Body of pancreas (tissue), 4 donors: ENCODE results near the gene FRMD5. TPM values are rescaled to one million over a fixed set of nuclear protein-coding genes. Genes with fewer than 3 reads are reported as not detected.

Source experiments
- ATAC-seq: fragments of 150-250 bp; one replicate; pipeline ENCODE4 v1.9.1; 2016
- DNase-seq, 4 donors: peaks; one replicate each; pipeline ENCODE4 v3.0.0-alpha.2; 2019
- H3K27ac ChIP-seq, 4 donors: fragments of 200-600 bp; sonication (generic); 1 replicate in 3 of 4; 2 replicates in 1 of 4; pipeline versions ENCODE4 v1.5.1 to v1.6.1; 2016 to 2019; ENCODE audit warnings: mild to moderate bottlenecking in 1 of 4, mixed read lengths in 1 of 4, moderate library complexity in 1 of 4
- H3K27me3 ChIP-seq, 2 donors: fragments of 200-600 bp; sonication (generic); one replicate each; pipeline ENCODE4 v1.6.0; 2016; ENCODE audit warnings: mild to moderate bottlenecking in 1 of 2
- H3K36me3 ChIP-seq, 2 donors: fragments of 200-600 bp; sonication (generic); replicated peaks in 1 of 2; 2 replicates each; pipeline ENCODE4 v1.5.1; 2016; ENCODE audit warnings: low read depth in 2 of 2; ENCODE audit not compliant: insufficient read depth in 1 of 2
- H3K4me1 ChIP-seq: fragments of 200-600 bp; sonication (generic); one replicate; pipeline ENCODE4 v1.6.0; 2016
- H3K4me3 ChIP-seq, 2 donors: fragments of 200-600 bp; sonication (generic); 1 replicate in 1 of 2; 2 replicates in 1 of 2; pipeline ENCODE4 v1.5.1; 2016 to 2019
- H3K9me3 ChIP-seq, 3 donors: fragments of 200-600 bp; sonication (generic); 1 replicate in 2 of 3; 2 replicates in 1 of 3; pipeline ENCODE4 v1.5.1; 2016
- POLR2A ChIP-seq, 3 donors: fragments of 450-650 bp; IDR thresholded peaks; one replicate each; pipeline ENCODE4 v1.6.1; 2016; ENCODE audit warnings: antibody characterized with exemption in 3 of 3, mild to moderate bottlenecking in 2 of 3
- WGBS, 2 donors: methylation state at CpG; one replicate each; pipeline ENCODE4 v1.1.5; 2017; 5-methylcytosine and 5-hydroxymethylcytosine counted together
- intact Hi-C: fragments of 100-400 bp; cut with DNase I; formaldehyde crosslinking; loops from one replicate; pipeline ENCODE4 v1.15.1; 2023
- total RNA-seq, 2 donors: library from RNA; depleted of rRNA; stranded (reverse); fragments of >200 nt; gene quantifications; one replicate each; pipeline ENCODE4 v1.1.0, GENCODE V29; 2016
- TF ChIP-seq, protein P1 (sequence below), 7 experiments: fragments of 450-650 bp in 4 of 7; fragments of 200-600 bp in 3 of 7; sonication (generic) in 3 of 7; IDR thresholded peaks; one replicate each; pipeline ENCODE4 v1.5.1; 2016 to 2019; ENCODE audit warnings: antibody characterized with exemption in 7 of 7

The FRMD5 gene
- total RNA-seq, 2 donors from 2014 or later = 1.3 TPM; not detected in 1

DNA sequence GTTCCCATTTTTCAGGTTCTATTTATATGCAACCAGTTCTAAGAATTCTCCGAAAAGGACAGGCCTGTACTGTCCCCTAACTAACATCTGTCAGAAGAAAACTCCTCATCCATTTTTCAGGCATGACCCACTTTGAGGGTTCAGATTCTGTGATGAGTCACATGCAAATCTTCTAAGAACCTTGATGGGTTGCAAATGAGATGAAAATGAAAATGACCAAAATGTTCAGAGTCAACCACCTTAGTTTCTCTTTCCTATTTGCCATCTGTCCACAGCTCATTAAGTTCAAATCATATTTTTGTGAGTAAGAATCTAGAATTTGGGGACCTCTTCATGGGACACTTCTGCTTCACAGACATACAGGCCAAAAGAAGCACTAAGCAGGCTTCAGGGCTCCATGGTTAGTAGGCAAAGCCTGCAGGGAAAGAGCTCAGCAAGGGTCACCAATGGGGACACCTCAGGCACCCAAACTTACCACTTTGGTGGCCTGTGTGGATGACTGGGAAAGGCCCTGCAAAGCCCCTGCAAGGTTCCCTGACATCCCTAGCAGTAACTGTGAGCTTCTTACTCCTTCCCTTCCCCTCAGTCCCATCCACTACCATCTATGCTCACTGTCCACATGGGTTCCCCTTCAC is 246.3 kb downstream of the FRMD5 start:
- Histone ChIP-seq H3K27me3 (no peaks in the 10 kb centered on the region), H3K9me3 (no peaks in the 10 kb centered on the region), H3K27ac (no peak overlapping the region), H3K36me3 (no peaks in the 10 kb centered on the region), H3K4me1 (no peaks in the 10 kb centered on the region), H3K4me3 (no peak overlapping the region)
- ATAC-seq = no peak
- 100% methylated on average over 1 of the region's 1 CpG for WGBS, 2 donors
- no peak for TF ChIP-seq POLR2A (IDR thresholded peaks at IDR 0.05)
- TF ChIP-seq, protein P1, sequence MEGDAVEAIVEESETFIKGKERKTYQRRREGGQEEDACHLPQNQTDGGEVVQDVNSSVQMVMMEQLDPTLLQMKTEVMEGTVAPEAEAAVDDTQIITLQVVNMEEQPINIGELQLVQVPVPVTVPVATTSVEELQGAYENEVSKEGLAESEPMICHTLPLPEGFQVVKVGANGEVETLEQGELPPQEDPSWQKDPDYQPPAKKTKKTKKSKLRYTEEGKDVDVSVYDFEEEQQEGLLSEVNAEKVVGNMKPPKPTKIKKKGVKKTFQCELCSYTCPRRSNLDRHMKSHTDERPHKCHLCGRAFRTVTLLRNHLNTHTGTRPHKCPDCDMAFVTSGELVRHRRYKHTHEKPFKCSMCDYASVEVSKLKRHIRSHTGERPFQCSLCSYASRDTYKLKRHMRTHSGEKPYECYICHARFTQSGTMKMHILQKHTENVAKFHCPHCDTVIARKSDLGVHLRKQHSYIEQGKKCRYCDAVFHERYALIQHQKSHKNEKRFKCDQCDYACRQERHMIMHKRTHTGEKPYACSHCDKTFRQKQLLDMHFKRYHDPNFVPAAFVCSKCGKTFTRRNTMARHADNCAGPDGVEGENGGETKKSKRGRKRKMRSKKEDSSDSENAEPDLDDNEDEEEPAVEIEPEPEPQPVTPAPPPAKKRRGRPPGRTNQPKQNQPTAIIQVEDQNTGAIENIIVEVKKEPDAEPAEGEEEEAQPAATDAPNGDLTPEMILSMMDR (IDR thresholded peaks at IDR 0.05) = no peak
- intact Hi-C loops = no loop called here
- DNase-seq = no peak

DNA sequence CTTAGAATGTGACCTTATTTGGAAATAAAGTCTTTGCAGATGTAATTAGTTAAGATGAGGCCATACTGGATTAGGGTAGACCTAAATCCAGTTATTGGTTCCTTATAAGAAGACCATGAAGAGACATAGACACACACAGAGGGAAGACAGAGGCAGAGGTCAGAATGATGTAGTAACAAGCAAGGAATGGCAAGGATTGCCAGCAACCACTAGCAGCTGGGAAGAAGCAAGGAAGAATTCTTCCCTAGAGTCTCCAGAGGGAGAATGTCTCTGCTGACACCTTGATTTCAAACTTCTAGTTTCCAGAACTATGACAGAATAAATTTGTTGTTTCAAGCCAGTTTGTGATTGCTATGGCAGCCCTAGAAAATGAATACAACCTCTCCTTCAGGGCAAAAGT is 251.6 kb downstream of the FRMD5 start:
- Histone ChIP-seq H3K4me3 (no peak overlapping the region), H3K4me1 (no peaks in the 10 kb centered on the region), H3K9me3 (no peaks in the 10 kb centered on the region), H3K27me3 (no peaks in the 10 kb centered on the region), H3K36me3 (no peaks in the 10 kb centered on the region), H3K27ac (no peak overlapping the region)
- TF ChIP-seq, protein P1 (IDR thresholded peaks at IDR 0.05) = no peak
- TF ChIP-seq POLR2A (IDR thresholded peaks at IDR 0.05) = no peak
- intact Hi-C loops = no loop called here
- no peak for DNase-seq
- ATAC-seq = no peak

DNA sequence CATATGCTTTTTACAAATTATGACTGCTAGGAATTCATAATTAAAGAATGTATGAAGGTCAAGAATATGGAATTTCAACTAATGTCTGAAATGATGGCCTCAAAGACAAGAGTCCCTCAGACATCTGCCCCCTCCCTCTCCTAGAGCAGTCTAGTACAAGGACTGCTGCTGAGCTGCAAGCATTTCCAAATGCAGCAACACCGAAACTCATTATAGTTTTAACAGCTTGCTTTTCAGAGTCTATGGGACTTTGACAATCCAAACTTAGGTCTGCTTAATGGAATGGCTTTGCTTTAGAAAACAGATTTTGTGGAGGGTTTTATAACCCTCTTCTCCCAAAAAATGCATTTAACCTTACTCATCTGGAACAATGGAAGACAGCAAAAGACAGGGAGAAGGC is 252.9 kb downstream of the FRMD5 start:
- H3K27me3 ChIP-seq = no peaks in the 10 kb centered on the region
- TF ChIP-seq, protein P1 (IDR thresholded peaks at IDR 0.05) = no peak
- TF ChIP-seq POLR2A (IDR thresholded peaks at IDR 0.05) = no peak
- H3K4me1 ChIP-seq = no peaks in the 10 kb centered on the region
- 96 to 100% methylated on average over 1 of the region's 1 CpG for WGBS, 2 donors
- no peak for DNase-seq
- H3K9me3 ChIP-seq = no peaks in the 10 kb centered on the region
- no peak overlapping the region for H3K27ac ChIP-seq
- H3K36me3 ChIP-seq = no peaks in the 10 kb centered on the region
- intact Hi-C loops = no loop called here
- no peak for ATAC-seq
- no peak overlapping the region for H3K4me3 ChIP-seq

DNA sequence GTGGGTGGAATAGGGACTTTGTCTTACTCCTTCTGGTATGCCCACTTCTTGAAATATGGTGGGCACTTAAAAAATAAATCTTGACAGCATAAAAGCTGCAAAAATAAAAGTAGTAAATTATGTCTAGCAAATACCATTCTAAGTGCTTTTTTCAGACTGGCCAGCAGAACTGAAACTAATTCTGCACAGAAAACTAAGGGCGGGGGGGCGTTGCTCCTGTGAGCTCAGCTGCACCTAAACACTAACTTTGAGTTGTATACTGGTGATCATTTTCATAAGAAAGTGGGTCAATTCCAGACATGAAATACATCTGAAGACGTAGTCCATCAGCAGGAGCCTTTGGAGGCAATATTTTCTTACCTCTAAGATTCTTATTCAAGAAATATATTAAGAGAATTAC is 253.5 kb downstream of the FRMD5 start:
- ATAC-seq (no peak), DNase-seq (no peak)
- TF ChIP-seq POLR2A (IDR thresholded peaks at IDR 0.05) = no peak
- TF ChIP-seq, protein P1 (IDR thresholded peaks at IDR 0.05) = no peak
- 85 to 87% methylated on average over 3 of the region's 3 CpGs for WGBS, 2 donors
- H3K9me3 ChIP-seq = no peaks in the 10 kb centered on the region
- no peaks in the 10 kb centered on the region for H3K4me1 ChIP-seq
- intact Hi-C loops = no loop called here
- no peak overlapping the region for H3K4me3 ChIP-seq
- no peaks in the 10 kb centered on the region for H3K27me3 ChIP-seq
- no peaks in the 10 kb centered on the region for H3K36me3 ChIP-seq
- no peak overlapping the region for H3K27ac ChIP-seq

DNA sequence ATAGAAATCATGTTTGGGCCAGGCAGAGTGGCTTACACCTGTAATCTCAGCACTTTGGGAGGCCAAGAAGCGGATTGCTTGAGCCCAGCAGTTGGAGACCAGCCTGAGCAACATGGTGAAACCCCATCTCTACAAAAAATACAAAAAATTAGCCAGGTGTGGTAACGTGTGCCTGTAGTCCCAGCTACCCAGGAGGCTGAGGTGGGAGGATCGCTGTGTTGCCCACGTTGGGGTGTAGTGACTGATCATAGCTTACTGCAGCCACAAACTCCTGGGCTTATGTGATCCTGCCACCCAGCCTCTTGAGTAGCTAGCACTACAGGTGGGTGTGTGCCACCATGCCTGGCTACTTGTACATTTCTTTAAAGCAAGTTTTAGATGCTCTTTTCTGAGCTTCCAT is 254.0 kb downstream of the FRMD5 start:
- intact Hi-C loops = no loop called here
- H3K27me3 ChIP-seq = no peaks in the 10 kb centered on the region
- DNase-seq = no peak
- WGBS, 2 donors = 81 to 88% methylated on average over 4 of the region's 4 CpGs
- no peak overlapping the region for H3K27ac ChIP-seq
- no peak overlapping the region for H3K4me3 ChIP-seq
- TF ChIP-seq, protein P1 (IDR thresholded peaks at IDR 0.05) = no peak
- no peak for TF ChIP-seq POLR2A (IDR thresholded peaks at IDR 0.05)
- H3K9me3 ChIP-seq = no peaks in the 10 kb centered on the region
- H3K4me1 ChIP-seq = no peaks in the 10 kb centered on the region
- no peaks in the 10 kb centered on the region for H3K36me3 ChIP-seq
- no peak for ATAC-seq
